Cardiac fibroblast (primary cell): ENCODE results near the gene MARCOL.

ENCODE experiments used
- DNase-seq, 2 donors: peaks; one replicate each; pipeline versions ENCODE4 v3.0.0 to v3.0.0-alpha.2; 2010; ENCODE audit warnings: low read depth in 2 of 2
- H3K4me3 ChIP-seq, 2 donors: replicated peaks in 1 of 2; 1 replicate in 1 of 2; 2 replicates in 1 of 2; pipeline ENCODE4 v1.5.1; 2011; ENCODE audit warnings: low read depth in 2 of 2, low read length in 2 of 2, mild to moderate bottlenecking in 2 of 2, moderate library complexity in 1 of 2
- TF ChIP-seq, protein P1 (sequence below): IDR thresholded peaks from one replicate; pipeline ENCODE4 v1.5.1; 2011; ENCODE audit warnings: low read depth, mild to moderate bottlenecking, low read length, inconsistent platforms

The MARCOL gene

GRCh38 chr5:148224117-148224742 lies 14.1 kb upstream of the MARCOL start:
- no peak for DNase-seq
- no peak overlapping the region for H3K4me3 ChIP-seq
- TF ChIP-seq, protein P1, sequence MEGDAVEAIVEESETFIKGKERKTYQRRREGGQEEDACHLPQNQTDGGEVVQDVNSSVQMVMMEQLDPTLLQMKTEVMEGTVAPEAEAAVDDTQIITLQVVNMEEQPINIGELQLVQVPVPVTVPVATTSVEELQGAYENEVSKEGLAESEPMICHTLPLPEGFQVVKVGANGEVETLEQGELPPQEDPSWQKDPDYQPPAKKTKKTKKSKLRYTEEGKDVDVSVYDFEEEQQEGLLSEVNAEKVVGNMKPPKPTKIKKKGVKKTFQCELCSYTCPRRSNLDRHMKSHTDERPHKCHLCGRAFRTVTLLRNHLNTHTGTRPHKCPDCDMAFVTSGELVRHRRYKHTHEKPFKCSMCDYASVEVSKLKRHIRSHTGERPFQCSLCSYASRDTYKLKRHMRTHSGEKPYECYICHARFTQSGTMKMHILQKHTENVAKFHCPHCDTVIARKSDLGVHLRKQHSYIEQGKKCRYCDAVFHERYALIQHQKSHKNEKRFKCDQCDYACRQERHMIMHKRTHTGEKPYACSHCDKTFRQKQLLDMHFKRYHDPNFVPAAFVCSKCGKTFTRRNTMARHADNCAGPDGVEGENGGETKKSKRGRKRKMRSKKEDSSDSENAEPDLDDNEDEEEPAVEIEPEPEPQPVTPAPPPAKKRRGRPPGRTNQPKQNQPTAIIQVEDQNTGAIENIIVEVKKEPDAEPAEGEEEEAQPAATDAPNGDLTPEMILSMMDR, result no peak

GRCh38 chr5:148228392-148228984 lies 9.8 kb upstream of the MARCOL start:
- TF ChIP-seq, protein P1, result no peak
- DNase-seq, result no peak
- no peak overlapping the region for H3K4me3 ChIP-seq

GRCh38 chr5:148229840-148230239 lies 8.5 kb upstream of the MARCOL start:
- TF ChIP-seq, protein P1, result no peak
- H3K4me3 ChIP-seq, result no peak overlapping the region
- no peak for DNase-seq

- TF ChIP-seq, protein P1, result no peak
- no peak for DNase-seq
These were observed 8.1 kb upstream of the MARCOL start for GRCh38 chr5:148230240-148230639.

DNA sequence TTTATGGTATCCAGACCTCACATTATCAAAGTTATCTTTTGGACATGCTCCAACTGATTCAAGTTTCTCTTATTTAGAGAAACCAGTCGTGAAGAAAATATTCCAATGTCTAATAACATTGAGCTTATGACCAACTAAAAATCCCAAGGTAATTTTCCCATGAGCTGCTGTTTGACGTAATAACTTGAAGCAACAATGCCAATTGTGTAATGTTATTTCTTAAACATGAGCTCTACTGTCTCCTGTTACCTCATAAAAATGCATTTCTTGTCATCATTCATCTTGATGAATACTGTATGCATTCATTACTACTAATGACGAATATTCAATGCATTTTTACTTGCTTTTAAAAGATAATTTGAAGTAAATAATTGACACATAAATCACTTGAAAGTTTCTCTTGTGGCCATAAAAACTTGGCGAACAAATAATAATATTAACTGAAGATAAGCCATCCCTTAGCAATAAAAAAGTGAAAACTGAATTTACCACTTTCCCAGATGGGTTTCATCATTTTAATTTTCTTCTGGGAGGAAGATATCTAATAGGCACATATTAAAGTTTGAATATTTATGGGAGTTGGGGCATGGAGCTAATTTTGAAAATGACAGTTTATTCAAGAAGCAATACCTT lies 424 bp upstream of the MARCOL start:
- TF ChIP-seq, protein P1, result no peak
- DNase-seq, result no peak

More at GRCh38 chr5:148230240-148230639, 8.1 kb upstream of the MARCOL start:
- H3K4me3 ChIP-seq, result no peak overlapping the region

DNA sequence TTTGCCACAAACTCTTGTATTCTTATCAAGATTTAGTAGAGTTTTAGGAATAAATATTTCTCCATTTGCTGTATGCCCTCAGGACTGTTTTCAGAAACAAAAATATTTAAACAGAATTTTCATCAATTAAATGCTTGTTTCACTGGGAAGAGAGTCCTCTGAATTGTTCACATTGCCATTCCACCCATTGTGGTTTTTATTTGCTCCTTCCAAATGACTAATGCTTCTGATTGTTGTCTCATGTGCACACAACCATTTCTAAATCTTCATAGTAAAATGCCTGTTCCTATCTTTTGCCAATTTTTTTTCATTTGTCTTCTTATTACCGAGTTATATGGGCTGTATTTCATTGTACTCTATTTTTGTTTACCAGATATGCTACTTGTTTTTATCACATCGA lies 10.6 kb downstream of the MARCOL start:
- H3K4me3 ChIP-seq, result no peak overlapping the region
- TF ChIP-seq, protein P1, result no peak
- no peak for DNase-seq

More for the DNA sequence above, 424 bp upstream of the MARCOL start:
- H3K4me3 ChIP-seq, result no peak overlapping the region
